DOHH2 (cell line): ENCODE data around the gene TMCO5A.

Source experiments
- H3F3A ChIP-seq: fragments of 200-600 bp; sonication (generic), shearing (Covaris generic); 2 replicates; pipeline ENCODE4 v1.6.0; 2016; ENCODE audit warnings: antibody characterized with exemption, mild to moderate bottlenecking; ENCODE audit not compliant: control insufficient read depth, insufficient read depth
- H3K27ac ChIP-seq: fragments of 200-600 bp; sonication (generic); 2 replicates; pipeline ENCODE4 v1.5.1; 2014; ENCODE audit warnings: low read depth, mild to moderate bottlenecking, low read length, moderate library complexity
- H3K27me3 ChIP-seq: fragments of 200-600 bp; sonication (generic); 2 replicates; pipeline ENCODE4 v1.6.1; 2014; ENCODE audit warnings: mild to moderate bottlenecking, low read length, mixed read lengths; ENCODE audit not compliant: control insufficient read depth
- H3K36me3 ChIP-seq: fragments of 200-600 bp; sonication (generic); 2 replicates; pipeline ENCODE4 v1.6.1; 2014; ENCODE audit warnings: mild to moderate bottlenecking, low read length, moderate library complexity, mixed read lengths; ENCODE audit not compliant: control insufficient read depth
- H3K4me1 ChIP-seq: fragments of 200-600 bp; sonication (generic); 2 replicates; pipeline ENCODE4 v1.6.1; 2014; ENCODE audit warnings: mild to moderate bottlenecking, low read length, mixed read lengths; ENCODE audit not compliant: control insufficient read depth
- H3K4me2 ChIP-seq: fragments of 200-600 bp; sonication (generic); 2 replicates; pipeline ENCODE4 v1.6.0; 2014; ENCODE audit warnings: mild to moderate bottlenecking, low read length, moderate library complexity
- H3K4me3 ChIP-seq: fragments of 200-600 bp; sonication (generic); 2 replicates; pipeline ENCODE4 v1.5.1; 2014; ENCODE audit warnings: mild to moderate bottlenecking, low read length, mixed read lengths
- H3K79me2 ChIP-seq: fragments of 200-600 bp; sonication (generic); 2 replicates; pipeline ENCODE4 v1.6.1; 2014; ENCODE audit warnings: mild to moderate bottlenecking, low read length, mixed read lengths; ENCODE audit not compliant: control insufficient read depth
- H3K9me2 ChIP-seq: fragments of 200-600 bp; sonication (generic); replicated peaks from 2 replicates; pipeline ENCODE4 v1.6.1; 2014; ENCODE audit warnings: mild to moderate bottlenecking, low read length, mixed read lengths; ENCODE audit not compliant: control insufficient read depth
- H3K9me3 ChIP-seq: fragments of 200-600 bp; sonication (generic); 2 replicates; pipeline ENCODE4 v1.6.1; 2014; ENCODE audit warnings: antibody characterized with exemption, low read length, mixed read lengths; ENCODE audit not compliant: control insufficient read depth, insufficient read depth
- H4K20me1 ChIP-seq: fragments of 200-600 bp; sonication (generic); 2 replicates; pipeline ENCODE4 v1.6.0; 2014; ENCODE audit warnings: low read depth, mild to moderate bottlenecking, antibody characterized with exemption, low read length, moderate library complexity; ENCODE audit not compliant: control insufficient read depth, insufficient read depth
- EZH2phosphoT487 ChIP-seq: fragments of 200-600 bp; sonication (generic); IDR thresholded peaks from 2 replicates; pipeline ENCODE4 v1.6.1; 2017; ENCODE audit warnings: borderline replicate concordance, mild to moderate bottlenecking, antibody characterized with exemption, low read length, moderate library complexity, mixed read lengths
- TF ChIP-seq, protein P1 (sequence below): fragments of 200-600 bp; sonication (generic); IDR thresholded peaks from one replicate; pipeline ENCODE4 v1.5.1; 2014; ENCODE audit warnings: antibody characterized with exemption, mild to moderate bottlenecking, low read depth, low read length; ENCODE audit not compliant: poor library complexity, severe bottlenecking

Gene TMCO5A

DNA sequence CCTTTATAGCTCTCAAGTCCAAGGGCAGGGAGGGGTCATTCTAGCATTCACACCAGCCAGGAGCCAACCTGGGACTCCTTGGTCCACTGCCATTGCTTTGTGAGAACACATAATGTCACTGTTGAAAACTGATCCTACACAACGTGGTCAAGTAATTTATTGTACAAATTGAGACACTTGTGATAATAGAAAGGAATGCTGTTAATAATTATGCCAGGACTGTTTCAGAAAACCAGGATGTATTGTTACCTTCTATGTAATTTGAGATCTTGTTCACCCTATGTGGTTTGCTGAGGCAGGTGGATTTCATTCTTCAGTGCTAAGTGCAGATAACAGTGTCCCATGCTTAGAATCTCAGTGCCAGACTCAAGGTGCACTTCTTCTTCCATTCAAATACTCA, 33.3 kb downstream of the TMCO5A start:
- H3K4me1 ChIP-seq: no peaks in the 10 kb centered on the region
- no peaks in the 10 kb centered on the region for H3K9me2 ChIP-seq
- no peak overlapping the region for H3K4me3 ChIP-seq
- no peaks in the 10 kb centered on the region for H3F3A ChIP-seq
- H3K79me2 ChIP-seq: no peaks in the 10 kb centered on the region
- H3K4me2 ChIP-seq: no peak overlapping the region
- H3K9me3 ChIP-seq: no peaks in the 10 kb centered on the region
- TF ChIP-seq, protein P1, sequence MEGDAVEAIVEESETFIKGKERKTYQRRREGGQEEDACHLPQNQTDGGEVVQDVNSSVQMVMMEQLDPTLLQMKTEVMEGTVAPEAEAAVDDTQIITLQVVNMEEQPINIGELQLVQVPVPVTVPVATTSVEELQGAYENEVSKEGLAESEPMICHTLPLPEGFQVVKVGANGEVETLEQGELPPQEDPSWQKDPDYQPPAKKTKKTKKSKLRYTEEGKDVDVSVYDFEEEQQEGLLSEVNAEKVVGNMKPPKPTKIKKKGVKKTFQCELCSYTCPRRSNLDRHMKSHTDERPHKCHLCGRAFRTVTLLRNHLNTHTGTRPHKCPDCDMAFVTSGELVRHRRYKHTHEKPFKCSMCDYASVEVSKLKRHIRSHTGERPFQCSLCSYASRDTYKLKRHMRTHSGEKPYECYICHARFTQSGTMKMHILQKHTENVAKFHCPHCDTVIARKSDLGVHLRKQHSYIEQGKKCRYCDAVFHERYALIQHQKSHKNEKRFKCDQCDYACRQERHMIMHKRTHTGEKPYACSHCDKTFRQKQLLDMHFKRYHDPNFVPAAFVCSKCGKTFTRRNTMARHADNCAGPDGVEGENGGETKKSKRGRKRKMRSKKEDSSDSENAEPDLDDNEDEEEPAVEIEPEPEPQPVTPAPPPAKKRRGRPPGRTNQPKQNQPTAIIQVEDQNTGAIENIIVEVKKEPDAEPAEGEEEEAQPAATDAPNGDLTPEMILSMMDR: no peak
- TF ChIP-seq EZH2phosphoT487: no peak
- no peak overlapping the region for H3K27ac ChIP-seq
- no peaks in the 10 kb centered on the region for H4K20me1 ChIP-seq
- H3K36me3 ChIP-seq: no peaks in the 10 kb centered on the region
- H3K27me3 ChIP-seq: no peaks in the 10 kb centered on the region

DNA sequence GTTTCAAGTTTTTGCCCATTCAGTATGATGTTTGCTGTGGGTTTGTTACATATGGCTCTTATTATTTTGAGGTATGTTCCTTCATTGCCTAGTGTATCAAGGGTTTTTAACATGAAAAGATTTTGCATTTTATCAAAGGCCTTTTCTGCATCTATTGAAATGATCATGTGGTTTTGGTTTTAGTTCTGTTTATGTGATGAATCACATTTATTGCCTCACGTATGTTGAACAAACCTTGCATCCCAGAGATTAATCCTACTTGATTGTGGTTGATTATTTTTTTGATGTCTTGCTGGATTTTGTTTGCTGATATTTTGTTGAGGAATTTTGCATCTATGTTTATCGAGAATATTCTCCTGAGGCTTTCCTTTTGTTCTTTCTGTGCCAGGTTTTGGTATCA, 39.4 kb downstream of the TMCO5A start:
- H3K36me3 ChIP-seq: no peaks in the 10 kb centered on the region
- no peaks in the 10 kb centered on the region for H3F3A ChIP-seq
- H4K20me1 ChIP-seq: no peaks in the 10 kb centered on the region
- H3K27ac ChIP-seq: no peak overlapping the region
- H3K4me1 ChIP-seq: no peaks in the 10 kb centered on the region
- no peak for TF ChIP-seq EZH2phosphoT487
- TF ChIP-seq, protein P1: no peak
- H3K79me2 ChIP-seq: no peaks in the 10 kb centered on the region
- no peaks in the 10 kb centered on the region for H3K9me2 ChIP-seq
- no peaks in the 10 kb centered on the region for H3K27me3 ChIP-seq
- no peak overlapping the region for H3K4me2 ChIP-seq
- no peak overlapping the region for H3K4me3 ChIP-seq
- H3K9me3 ChIP-seq: no peaks in the 10 kb centered on the region

DNA sequence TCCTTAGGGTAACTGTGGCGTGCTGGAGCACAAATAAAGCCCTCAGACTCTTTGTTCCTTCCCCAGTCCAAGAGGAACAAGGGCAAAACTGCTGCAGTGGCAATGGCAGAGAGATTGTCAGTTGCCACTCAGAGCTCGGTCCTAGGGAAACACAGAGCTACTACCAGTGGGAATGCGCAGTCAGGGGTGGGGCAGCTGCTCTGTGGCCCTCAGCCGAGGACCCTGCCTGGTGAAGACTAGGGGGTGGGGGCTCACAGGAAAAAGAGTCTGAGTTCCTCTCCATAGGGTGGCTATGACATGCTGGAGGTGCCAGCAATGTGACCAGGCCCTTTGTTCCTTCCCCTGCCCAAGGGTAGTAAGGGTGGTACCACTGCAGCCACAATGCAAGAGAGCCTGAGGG, 43.8 kb downstream of the TMCO5A start:
- Histone ChIP-seq H4K20me1 (no peaks in the 10 kb centered on the region), H3K79me2 (no peaks in the 10 kb centered on the region), H3K4me1 (no peaks in the 10 kb centered on the region), H3K9me2 (no peaks in the 10 kb centered on the region), H3K4me2 (no peak overlapping the region), H3K36me3 (no peaks in the 10 kb centered on the region), H3K9me3 (no peaks in the 10 kb centered on the region), H3F3A (no peaks in the 10 kb centered on the region), H3K4me3 (no peak overlapping the region), H3K27ac (no peak overlapping the region), H3K27me3 (no peaks in the 10 kb centered on the region)
- TF ChIP-seq, protein P1: no peak
- no peak for TF ChIP-seq EZH2phosphoT487
